Measurements from ENCODE around the gene SCAPER.

SCAPER gene

DNA sequence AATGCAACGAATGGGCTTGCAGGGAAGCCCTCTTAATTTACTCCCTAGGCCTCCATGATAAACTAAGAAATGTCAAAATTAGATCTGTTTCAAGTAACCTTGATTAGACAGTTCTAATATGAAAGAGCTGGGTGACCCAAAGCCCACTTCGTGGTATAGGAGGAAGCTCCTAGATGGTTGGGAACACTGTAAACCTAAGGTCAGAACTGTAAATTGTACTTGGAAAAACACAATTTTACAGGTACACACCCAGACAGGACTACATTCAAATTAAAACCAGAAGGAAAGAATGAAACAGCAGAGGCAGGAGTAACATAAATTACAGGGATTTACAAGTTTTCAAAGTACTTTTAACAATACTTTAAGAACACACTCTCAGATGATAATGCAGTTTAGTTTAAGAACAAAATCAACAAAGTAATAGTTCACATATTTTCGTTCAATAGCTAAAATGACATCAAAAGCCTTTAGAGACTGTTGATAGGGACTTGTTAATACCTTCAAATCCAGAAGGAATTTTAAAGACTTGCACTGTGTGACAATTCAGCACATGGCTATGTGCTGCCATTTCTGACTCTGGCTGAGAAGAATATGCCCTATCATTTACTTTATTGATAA is 550.2 kb downstream of the SCAPER start:
- no peak for DNase-seq (ENCODE audit: low read depth in 2 of 2)

- DNase-seq (ENCODE audit: low read depth in 2 of 2): no peak
Observed at GRCh38 chr15:76353903-76354302, 551.2 kb downstream of the SCAPER start.

- no peak for DNase-seq (ENCODE audit: low read depth in 2 of 2)
Observed at GRCh38 chr15:76353023-76353577, 552.0 kb downstream of the SCAPER start.

DNA sequence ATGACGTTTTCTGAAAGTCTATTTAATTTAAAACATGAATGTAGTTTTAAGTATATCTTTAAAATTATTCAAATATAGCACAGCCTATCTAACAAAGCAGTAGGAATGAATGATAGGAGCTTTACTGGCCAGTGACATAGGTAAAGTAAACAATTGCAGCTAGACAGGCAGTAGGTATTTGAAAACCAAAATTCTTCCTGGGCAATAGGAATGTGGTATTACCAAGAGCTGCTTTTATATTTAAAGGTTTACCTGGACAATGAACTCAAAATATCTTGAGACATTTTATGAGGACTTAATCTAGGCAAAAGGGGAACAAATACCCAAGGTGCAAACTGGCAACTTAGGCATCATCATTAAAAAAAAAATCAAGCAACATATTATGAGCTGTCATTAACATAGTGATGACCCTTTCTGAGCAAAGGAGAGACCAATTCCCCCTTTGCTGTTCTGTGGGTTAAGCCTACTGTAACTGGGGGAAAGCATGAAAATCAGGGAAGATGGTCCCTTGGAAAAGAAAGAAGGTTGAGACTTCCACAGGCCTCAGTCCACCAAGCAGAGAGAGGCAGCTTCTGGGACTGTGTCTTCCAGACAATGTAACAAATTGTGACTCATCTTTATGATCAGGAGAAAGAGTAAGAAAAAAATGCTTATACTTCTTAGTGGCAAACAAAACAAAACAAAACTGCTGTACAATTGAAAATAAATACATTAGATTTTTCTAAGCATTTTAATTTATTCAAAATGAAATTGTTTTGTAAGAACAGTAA is 555.7 kb downstream of the SCAPER start:
- DNase-seq (ENCODE audit: low read depth in 2 of 2): no peak

DNA sequence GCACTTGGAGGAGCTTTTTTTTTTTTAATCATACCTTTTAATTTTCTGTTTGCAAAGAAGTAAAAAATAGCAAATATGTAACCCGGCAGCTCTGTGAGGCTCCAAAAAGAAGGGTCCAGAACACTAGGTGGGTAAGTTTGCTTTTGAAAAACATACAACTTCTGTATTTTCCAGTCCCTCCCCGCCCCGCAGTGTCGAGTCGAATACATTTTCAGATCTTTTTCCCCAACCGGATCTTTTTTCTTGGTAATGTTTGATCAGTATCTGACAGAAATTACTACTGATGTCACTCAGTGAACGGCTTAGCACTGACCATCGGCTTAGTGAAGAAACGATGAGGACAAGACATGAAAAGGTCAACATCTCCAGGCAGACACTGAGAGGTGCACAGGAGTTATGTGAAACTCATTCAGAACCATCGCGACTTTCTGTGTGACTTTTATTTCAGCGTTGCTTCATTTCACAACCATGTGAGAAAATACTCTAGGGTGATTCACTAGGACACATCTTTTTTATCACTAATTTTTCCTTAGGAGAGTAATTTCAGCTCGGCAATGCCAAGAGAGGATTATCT is 557.6 kb downstream of the SCAPER start:
- no peak for DNase-seq (ENCODE audit: low read depth in 2 of 2)

GRCh38 chr15:76346669-76347481 is 558.3 kb downstream of the SCAPER start:
- no peak for DNase-seq (ENCODE audit: low read depth in 2 of 2)

GRCh38 chr15:76345880-76346668 is 559.1 kb downstream of the SCAPER start:
- DNase-seq (ENCODE audit: low read depth in 2 of 2): peak in 1 of 2 donors; percentile 9

- DNase-seq (ENCODE audit: low read depth in 2 of 2): no peak
Observed at GRCh38 chr15:76345583-76345879, 559.6 kb downstream of the SCAPER start.

DNA sequence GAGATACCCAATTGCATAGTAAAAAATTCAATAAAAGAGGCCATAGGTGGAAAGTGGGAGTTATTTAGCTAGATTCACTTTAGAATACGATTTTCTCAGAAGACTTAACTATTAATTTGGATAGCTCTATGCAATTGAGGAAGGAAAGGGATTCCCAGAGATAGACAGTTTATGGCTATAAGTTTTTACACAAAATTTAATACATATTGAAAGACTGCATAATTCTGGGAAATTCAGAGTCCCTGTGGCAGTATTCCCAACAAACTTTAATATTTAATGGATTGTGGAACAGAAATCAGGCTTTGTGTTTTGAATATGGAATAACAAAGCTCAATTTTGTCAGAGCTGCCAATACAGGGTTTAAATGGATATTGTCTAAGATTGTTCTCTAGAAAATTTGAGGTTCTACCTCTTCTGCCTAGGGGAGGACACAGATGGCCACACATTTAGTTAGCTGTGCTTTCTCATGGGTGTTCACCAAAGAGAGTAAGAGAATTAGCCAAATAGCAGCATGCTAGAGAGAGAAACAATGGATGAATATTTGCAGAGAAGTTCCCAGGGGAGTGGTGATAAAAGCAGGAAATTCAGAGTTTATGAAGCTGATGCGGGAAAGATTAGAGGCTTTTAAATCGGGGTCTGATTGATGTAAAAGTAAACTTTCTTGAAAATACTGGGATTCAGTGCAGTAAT is 560.1 kb downstream of the SCAPER start:
- no peak for DNase-seq (ENCODE audit: low read depth in 2 of 2)

- DNase-seq (ENCODE audit: low read depth in 2 of 2): no peak
Observed at GRCh38 chr15:76343313-76343996, 561.7 kb downstream of the SCAPER start.

- peak in 1 of 2 donors; percentile 24 for DNase-seq (ENCODE audit: low read depth in 2 of 2)
Observed at GRCh38 chr15:76342382-76343201, 562.5 kb downstream of the SCAPER start.

GRCh38 chr15:76342058-76342381 is 563.1 kb downstream of the SCAPER start:
- no peak for DNase-seq (ENCODE audit: low read depth in 2 of 2)

DNA sequence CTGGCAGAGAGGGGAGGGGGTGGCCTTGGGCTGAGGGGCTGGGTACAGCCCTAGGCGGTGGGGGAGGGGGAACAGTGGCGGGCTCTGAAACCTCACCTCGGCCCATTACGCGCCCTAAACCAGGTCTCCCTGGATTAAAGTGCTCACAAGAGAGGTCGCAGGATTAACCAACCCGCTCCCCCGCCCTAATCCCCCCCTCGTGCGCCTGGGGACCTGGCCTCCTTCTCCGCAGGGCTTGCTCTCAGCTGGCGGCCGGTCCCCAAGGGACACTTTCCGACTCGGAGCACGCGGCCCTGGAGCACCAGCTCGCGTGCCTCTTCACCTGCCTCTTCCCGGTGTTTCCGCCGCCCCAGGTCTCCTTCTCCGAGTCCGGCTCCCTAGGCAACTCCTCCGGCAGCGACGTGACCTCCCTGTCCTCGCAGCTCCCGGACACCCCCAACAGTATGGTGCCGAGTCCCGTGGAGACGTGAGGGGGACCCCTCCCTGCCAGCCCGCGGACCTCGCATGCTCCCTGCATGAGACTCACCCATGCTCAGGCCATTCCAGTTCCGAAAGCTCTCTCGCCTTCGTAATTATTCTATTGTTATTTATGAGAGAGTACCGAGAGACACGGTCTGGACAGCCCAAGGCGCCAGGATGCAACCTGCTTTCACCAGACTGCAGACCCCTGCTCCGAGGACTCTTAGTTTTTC is 563.6 kb downstream of the SCAPER start:
- DNase-seq (ENCODE audit: low read depth in 2 of 2): peak in 1 of 2 donors; percentile 8

DNA sequence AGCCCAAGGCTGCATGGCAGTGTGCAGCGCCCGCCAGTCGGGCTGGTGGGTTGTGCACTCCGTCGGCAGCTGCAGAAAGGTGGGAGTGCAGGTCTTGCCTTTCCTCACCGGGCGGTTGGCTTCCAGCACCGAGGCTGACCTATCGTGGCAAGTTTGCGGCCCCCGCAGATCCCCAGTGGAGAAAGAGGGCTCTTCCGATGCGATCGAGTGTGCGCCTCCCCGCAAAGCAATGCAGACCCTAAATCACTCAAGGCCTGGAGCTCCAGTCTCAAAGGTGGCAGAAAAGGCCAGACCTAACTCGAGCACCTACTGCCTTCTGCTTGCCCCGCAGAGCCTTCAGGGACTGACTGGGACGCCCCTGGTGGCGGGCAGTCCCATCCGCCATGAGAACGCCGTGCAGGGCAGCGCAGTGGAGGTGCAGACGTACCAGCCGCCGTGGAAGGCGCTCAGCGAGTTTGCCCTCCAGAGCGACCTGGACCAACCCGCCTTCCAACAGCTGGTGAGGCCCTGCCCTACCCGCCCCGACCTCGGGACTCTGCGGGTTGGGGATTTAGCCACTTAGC is 564.3 kb downstream of the SCAPER start:
- peak in 1 of 2 donors; percentile 31 for DNase-seq (ENCODE audit: low read depth in 2 of 2)

GRCh38 chr15:76340198-76340802 is 564.8 kb downstream of the SCAPER start:
- DNase-seq (ENCODE audit: low read depth in 2 of 2): peak in 1 of 2 donors; percentile 33

DNA sequence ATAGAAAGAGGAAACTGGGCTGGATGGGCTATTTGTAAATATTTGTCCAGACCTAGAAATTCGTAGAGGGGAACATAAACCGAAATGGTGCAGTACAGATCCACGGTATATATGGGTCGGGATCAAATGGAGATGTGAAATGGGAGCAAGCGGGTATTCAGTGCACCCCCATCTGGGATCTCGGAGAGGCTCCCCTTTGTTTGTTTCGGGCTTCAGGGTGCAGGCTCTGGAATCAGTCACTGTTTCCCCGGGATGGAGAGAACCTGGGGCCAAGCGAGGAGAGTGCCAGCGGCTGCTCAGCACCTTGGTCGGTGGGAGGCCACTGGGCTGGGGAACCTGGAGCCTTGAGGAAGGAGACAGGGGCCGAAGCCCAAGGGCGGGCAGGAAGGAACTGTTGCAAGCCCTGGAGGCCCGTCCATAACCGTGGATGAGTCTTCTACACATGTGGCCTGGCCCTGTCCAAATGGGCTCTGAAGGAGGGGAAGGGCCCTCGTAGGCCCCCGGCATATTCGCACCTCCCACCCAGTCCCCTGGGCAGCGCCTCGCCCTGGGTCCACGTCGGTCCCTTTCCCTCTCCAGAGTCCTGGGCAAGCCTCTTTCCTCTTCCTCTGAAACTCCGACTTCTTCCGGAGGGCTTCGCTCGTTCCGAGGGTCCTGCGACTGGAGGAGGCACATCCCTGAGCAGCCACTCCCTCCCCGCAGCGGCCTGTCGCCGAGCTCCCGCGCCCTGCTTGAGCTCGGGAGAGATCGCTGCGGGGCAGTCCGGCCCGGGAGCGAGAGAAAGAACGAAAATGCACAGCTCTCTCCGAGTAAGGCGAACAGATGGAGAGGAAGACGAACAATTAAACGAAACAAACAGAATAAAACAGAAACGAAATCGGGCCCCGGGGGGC is 565.6 kb downstream of the SCAPER start:
- DNase-seq (ENCODE audit: low read depth in 2 of 2): no peak

All from stimulated activated CD4-positive, alpha-beta T cell treated with anti-CD3 and anti-CD28 coated beads, Interleukin-1b, Interleukin-23, amount 100 ng/mL, for 4 hours (primary cell).